ENCODE results near the gene TUBA3E.
"Not testable (repeated sequence)": the region's sequence is repeated elsewhere in the genome, so short reads cannot be mapped to it uniquely, and the experiment has no call there.

The TUBA3E gene

GRCh38 chr2:130142396-130143265 is 55.6 kb downstream of the TUBA3E start:
- not testable (repeated sequence) for DNase-seq

Measured in fibroblast of skin of back (primary cell).